ENCODE results near the gene CNGA1.

DNA sequence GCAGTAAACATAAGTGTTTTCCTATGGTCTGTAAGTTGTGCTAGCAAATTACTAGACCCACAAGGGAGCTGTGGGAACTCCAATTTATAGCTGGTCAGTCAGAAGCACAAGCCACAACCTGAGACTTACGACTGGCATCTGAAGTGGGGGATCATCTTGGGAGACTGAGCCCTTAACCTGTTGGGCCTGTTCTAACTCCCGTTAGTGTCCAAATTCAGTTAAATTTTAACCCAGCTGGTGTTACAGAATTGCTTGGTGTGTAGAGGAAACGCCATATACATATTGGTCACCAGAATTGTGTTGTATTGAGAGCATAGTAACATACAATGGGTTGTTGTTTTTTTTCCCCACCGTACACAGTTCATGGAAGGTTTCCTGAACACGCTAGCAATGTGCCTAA lies 77.0 kb downstream of the CNGA1 start:
- TF ChIP-seq TAF1 (conservative IDR thresholded peaks at IDR 0.05) (no peak), FOXA1 (IDR thresholded peaks at IDR 0.05) (no peak), NR2F2 (IDR thresholded peaks at IDR 0.05) (no peak), GABPA (IDR thresholded peaks at IDR 0.05 in 1 of 2, conservative IDR thresholded peaks at IDR 0.05 in 1 of 2) (no peak), EGR1 (IDR thresholded peaks at IDR 0.05; ENCODE audit: low read depth in 2 of 2) (no peak)
- TF ChIP-seq, protein P1, sequence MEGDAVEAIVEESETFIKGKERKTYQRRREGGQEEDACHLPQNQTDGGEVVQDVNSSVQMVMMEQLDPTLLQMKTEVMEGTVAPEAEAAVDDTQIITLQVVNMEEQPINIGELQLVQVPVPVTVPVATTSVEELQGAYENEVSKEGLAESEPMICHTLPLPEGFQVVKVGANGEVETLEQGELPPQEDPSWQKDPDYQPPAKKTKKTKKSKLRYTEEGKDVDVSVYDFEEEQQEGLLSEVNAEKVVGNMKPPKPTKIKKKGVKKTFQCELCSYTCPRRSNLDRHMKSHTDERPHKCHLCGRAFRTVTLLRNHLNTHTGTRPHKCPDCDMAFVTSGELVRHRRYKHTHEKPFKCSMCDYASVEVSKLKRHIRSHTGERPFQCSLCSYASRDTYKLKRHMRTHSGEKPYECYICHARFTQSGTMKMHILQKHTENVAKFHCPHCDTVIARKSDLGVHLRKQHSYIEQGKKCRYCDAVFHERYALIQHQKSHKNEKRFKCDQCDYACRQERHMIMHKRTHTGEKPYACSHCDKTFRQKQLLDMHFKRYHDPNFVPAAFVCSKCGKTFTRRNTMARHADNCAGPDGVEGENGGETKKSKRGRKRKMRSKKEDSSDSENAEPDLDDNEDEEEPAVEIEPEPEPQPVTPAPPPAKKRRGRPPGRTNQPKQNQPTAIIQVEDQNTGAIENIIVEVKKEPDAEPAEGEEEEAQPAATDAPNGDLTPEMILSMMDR (IDR thresholded peaks at IDR 0.05; ENCODE audit: low read depth, low read length, missing input control) = no peak
- TF ChIP-seq, protein P2, sequence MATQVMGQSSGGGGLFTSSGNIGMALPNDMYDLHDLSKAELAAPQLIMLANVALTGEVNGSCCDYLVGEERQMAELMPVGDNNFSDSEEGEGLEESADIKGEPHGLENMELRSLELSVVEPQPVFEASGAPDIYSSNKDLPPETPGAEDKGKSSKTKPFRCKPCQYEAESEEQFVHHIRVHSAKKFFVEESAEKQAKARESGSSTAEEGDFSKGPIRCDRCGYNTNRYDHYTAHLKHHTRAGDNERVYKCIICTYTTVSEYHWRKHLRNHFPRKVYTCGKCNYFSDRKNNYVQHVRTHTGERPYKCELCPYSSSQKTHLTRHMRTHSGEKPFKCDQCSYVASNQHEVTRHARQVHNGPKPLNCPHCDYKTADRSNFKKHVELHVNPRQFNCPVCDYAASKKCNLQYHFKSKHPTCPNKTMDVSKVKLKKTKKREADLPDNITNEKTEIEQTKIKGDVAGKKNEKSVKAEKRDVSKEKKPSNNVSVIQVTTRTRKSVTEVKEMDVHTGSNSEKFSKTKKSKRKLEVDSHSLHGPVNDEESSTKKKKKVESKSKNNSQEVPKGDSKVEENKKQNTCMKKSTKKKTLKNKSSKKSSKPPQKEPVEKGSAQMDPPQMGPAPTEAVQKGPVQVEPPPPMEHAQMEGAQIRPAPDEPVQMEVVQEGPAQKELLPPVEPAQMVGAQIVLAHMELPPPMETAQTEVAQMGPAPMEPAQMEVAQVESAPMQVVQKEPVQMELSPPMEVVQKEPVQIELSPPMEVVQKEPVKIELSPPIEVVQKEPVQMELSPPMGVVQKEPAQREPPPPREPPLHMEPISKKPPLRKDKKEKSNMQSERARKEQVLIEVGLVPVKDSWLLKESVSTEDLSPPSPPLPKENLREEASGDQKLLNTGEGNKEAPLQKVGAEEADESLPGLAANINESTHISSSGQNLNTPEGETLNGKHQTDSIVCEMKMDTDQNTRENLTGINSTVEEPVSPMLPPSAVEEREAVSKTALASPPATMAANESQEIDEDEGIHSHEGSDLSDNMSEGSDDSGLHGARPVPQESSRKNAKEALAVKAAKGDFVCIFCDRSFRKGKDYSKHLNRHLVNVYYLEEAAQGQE (IDR thresholded peaks at IDR 0.05) = no peak
- TF ChIP-seq, protein P3, sequence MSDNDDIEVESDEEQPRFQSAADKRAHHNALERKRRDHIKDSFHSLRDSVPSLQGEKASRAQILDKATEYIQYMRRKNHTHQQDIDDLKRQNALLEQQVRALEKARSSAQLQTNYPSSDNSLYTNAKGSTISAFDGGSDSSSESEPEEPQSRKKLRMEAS (IDR thresholded peaks at IDR 0.05) = no peak

Data from liver (tissue), 3 donors.